NCI-H1417 (cell line): ENCODE measurements around the gene RXYLT1.
A peak's percentile ranks its signal among the peaks of the same experiment; 100 is the strongest.
"Not testable (repeated sequence)": the region's sequence is repeated elsewhere in the genome, so short reads cannot be mapped to it uniquely, and the experiment has no call there.

ENCODE experiments used
- DNase-seq, 3 experiments: peaks; one replicate each; lab custom pipeline; 2025; lab: John Stamatoyannopoulos, UW

RXYLT1 gene

GRCh38 chr12:63802012-63802608, 22.4 kb downstream of the RXYLT1 start:
- peak; percentile 32 to 84 (median 63) for DNase-seq

- DNase-seq: no peak
Measured at GRCh38 chr12:63804746-63805145, 25.0 kb downstream of the RXYLT1 start.

- DNase-seq: peak; percentile 24 to 98 (median 81)
Measured at GRCh38 chr12:63805704-63806672, 26.3 kb downstream of the RXYLT1 start.

GRCh38 chr12:63808631-63809030, 28.9 kb downstream of the RXYLT1 start:
- no peak for DNase-seq

- DNase-seq: no peak
Measured at GRCh38 chr12:63809566-63809965, 29.9 kb downstream of the RXYLT1 start.

- DNase-seq: no peak
Measured at GRCh38 chr12:63811334-63811733, 31.6 kb downstream of the RXYLT1 start.

GRCh38 chr12:63811755-63812154, 32.0 kb downstream of the RXYLT1 start:
- DNase-seq: no peak

- peak in 1 of 3 experiments; percentile 56 for DNase-seq
Measured at GRCh38 chr12:63814146-63814772, 34.5 kb downstream of the RXYLT1 start.

- DNase-seq: no peak
Measured at GRCh38 chr12:63815482-63815852, 35.8 kb downstream of the RXYLT1 start.

GRCh38 chr12:63816031-63816430, 36.3 kb downstream of the RXYLT1 start:
- DNase-seq: no peak

GRCh38 chr12:63820427-63820826, 40.7 kb downstream of the RXYLT1 start:
- no peak for DNase-seq

GRCh38 chr12:63821781-63822251, 42.1 kb downstream of the RXYLT1 start:
- no peak for DNase-seq

- no peak for DNase-seq
Measured at GRCh38 chr12:63822352-63822751, 42.6 kb downstream of the RXYLT1 start.

GRCh38 chr12:63823040-63823439, 43.3 kb downstream of the RXYLT1 start:
- DNase-seq: no peak

GRCh38 chr12:63826006-63826585, 46.4 kb downstream of the RXYLT1 start:
- peak; percentile 15 to 69 (median 66) for DNase-seq

- DNase-seq: no peak
Measured at GRCh38 chr12:63828867-63829266, 49.2 kb downstream of the RXYLT1 start.

- no peak for DNase-seq
Measured at GRCh38 chr12:63836046-63836445, 56.3 kb downstream of the RXYLT1 start.

- DNase-seq: no peak
Measured at GRCh38 chr12:63836936-63837335, 57.2 kb downstream of the RXYLT1 start.

GRCh38 chr12:63838411-63838810, 58.7 kb downstream of the RXYLT1 start:
- DNase-seq: no peak

- no peak for DNase-seq
Measured at GRCh38 chr12:63841011-63841410, 61.3 kb downstream of the RXYLT1 start.

GRCh38 chr12:63841571-63841970, 61.9 kb downstream of the RXYLT1 start:
- no peak for DNase-seq

- DNase-seq: not testable (repeated sequence)
Measured at GRCh38 chr12:63842750-63843149, 63.0 kb downstream of the RXYLT1 start.
